GM10266 (cell line): ENCODE measurements around the gene FAM13A.

Source experiments
- DNase-seq: peaks from one replicate; pipeline ENCODE4 v3.0.0; 2012; ENCODE audit errors: extremely low spot score
- TF ChIP-seq, protein P1 (sequence below): IDR thresholded peaks from 2 replicates; pipeline ENCODE4 v1.5.1; 2012; ENCODE audit warnings: mild to moderate bottlenecking, low read depth; ENCODE audit not compliant: control insufficient read depth, insufficient read depth; ENCODE audit errors: missing control alignments

The FAM13A gene

DNA sequence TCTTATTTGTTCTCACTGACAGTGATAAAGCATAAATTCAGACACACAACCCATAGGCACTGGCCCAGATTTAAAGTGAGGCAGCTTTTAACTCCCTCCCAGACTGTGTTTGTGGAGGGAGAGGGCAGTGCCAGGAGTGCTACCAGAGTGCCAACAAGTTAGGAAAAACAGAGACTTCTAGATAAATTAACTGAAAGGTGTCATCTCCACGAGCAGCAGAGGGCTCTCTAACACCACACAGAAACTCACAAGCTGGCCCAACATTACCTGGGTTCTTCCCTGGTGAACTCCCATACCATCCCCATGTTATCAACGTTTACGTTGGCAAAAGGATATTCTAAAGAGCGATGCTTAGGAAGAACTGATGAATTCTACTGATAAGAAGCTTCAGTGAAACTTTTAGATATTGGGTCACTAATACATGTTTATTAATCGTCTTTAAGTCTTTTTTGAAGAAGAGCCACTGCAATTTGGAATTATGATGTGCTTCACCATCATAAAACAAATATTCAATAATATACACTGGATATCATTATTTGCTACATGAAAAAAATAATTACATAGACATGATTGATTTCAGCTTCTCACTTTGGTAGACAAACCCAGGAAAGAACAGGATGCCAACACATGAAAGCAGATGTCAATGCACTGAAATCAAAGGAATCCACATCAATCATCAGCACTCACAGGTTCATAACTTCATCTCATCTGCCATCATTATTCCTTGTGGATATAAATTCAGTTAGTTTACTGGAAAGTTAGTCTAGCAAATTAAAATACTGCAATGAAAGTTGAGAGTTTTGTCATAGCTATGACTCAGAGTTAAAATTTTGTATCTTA, 238.1 kb downstream of the FAM13A start:
- TF ChIP-seq, protein P1, sequence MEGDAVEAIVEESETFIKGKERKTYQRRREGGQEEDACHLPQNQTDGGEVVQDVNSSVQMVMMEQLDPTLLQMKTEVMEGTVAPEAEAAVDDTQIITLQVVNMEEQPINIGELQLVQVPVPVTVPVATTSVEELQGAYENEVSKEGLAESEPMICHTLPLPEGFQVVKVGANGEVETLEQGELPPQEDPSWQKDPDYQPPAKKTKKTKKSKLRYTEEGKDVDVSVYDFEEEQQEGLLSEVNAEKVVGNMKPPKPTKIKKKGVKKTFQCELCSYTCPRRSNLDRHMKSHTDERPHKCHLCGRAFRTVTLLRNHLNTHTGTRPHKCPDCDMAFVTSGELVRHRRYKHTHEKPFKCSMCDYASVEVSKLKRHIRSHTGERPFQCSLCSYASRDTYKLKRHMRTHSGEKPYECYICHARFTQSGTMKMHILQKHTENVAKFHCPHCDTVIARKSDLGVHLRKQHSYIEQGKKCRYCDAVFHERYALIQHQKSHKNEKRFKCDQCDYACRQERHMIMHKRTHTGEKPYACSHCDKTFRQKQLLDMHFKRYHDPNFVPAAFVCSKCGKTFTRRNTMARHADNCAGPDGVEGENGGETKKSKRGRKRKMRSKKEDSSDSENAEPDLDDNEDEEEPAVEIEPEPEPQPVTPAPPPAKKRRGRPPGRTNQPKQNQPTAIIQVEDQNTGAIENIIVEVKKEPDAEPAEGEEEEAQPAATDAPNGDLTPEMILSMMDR, result peak; percentile 72
- DNase-seq, result peak; percentile 8

DNA sequence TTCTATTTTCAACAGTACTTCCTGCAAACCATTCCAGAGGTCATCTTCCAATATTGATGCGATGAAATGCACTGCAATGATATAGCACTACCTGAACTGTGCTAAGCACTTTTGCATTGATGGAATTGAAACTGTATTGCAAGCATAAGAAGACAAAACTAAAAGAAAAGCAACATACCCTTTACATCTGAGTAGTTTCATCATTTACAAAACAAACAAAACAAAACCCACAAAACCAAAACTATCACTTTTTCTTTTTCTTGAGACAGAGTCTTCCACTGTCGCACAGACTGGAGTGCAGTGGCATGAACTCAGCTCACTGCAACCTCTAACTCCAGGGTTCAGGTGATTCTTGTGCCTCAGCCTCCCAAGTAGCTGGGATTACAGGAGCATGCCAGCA, 239.2 kb downstream of the FAM13A start:
- TF ChIP-seq, protein P1, result no peak
- DNase-seq, result no peak

- DNase-seq, result no peak
- TF ChIP-seq, protein P1, result no peak
Observed at GRCh38 chr4:88816360-88816759, 240.6 kb downstream of the FAM13A start.

- TF ChIP-seq, protein P1, result no peak
- DNase-seq, result no peak
Observed at GRCh38 chr4:88814043-88814617, 242.9 kb downstream of the FAM13A start.

DNA sequence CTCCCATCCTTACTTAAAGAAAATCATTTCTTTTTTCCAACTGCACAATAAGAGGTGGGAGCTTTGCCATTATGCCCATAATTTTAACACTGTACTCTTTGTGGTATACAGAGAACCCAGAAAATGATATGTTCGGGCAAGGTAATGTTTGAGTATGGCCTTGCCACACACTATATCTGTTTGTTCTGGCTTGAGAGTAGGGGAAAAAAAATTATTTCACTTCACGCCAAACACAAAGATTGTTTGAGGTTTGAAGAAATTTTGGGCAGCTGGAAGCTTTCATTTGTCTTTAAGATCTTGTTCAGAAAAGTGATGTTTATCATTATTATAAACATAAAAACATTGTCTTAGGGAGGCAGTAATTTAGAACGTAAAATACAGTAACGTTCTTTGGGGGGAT, 244.0 kb downstream of the FAM13A start:
- TF ChIP-seq, protein P1, result no peak
- no peak for DNase-seq

GRCh38 chr4:88812420-88812819, 244.6 kb downstream of the FAM13A start:
- DNase-seq, result no peak
- TF ChIP-seq, protein P1, result no peak

- DNase-seq, result no peak
- TF ChIP-seq, protein P1, result no peak
Observed at GRCh38 chr4:88811904-88812303, 245.1 kb downstream of the FAM13A start.
